HepG2 (cell line): Measurements from ENCODE around the gene SEC24B. TPM values are rescaled to one million over a fixed set of nuclear protein-coding genes. Genes with fewer than 3 reads are reported as not detected.

Source experiments
- CERS6 ChIP-seq: sonication (generic); formaldehyde crosslinking; IDR thresholded peaks from 2 replicates; pipeline ENCODE4 v1.5.0; 2020; ENCODE audit warnings: missing genetic modification reagents
- JARID2 ChIP-seq: sonication (generic); formaldehyde crosslinking; IDR thresholded peaks from 2 replicates; pipeline ENCODE4 v1.8.1; 2023; ENCODE audit warnings: missing genetic modification reagents, inconsistent platforms; ENCODE audit not compliant: insufficient replicate concordance
- KIAA2018 ChIP-seq: sonication (generic); formaldehyde crosslinking; IDR thresholded peaks from 2 replicates; pipeline ENCODE4 v1.5.0; 2020; ENCODE audit warnings: mild to moderate bottlenecking, missing genetic modification reagents, borderline replicate concordance
- ZFYVE20 ChIP-seq: sonication (generic); formaldehyde crosslinking; IDR thresholded peaks from 2 replicates; pipeline ENCODE4 v1.8.0; 2023; ENCODE audit warnings: low read depth, mild to moderate bottlenecking, moderate library complexity, missing genetic modification reagents, borderline replicate concordance
- ZNF234 ChIP-seq: sonication (generic); formaldehyde crosslinking; conservative IDR thresholded peaks from 2 replicates; pipeline ENCODE4 v1.5.1; 2020; ENCODE audit warnings: mild to moderate bottlenecking, missing genetic modification reagents
- polyA plus RNA-seq, 8 experiments: library from polyadenylated mRNA; depleted of rRNA in 3 of 8; stranded (reverse) in 7 of 8; unstranded in 1 of 8; fragments of >200 nt; fragmentation: Illumina TruSeq in 4 of 8; extraction: Trizol in 4 of 8; gene quantifications; 2 replicates each; pipeline versions ENCODE4 v1.2.1 to v1.2.3, GENCODE V29; 2011 to 2016; ENCODE audit warnings: low read depth in 4 of 8, missing spikeins in 1 of 8, mixed read lengths in 1 of 8; ENCODE audit not compliant: insufficient read depth in 1 of 8
- total RNA-seq, 5 experiments: library from RNA; depleted of rRNA; stranded (reverse); fragments of >200 nt; fragmentation: Illumina TruSeq; extraction: Trizol; gene quantifications; 2 replicates each; pipeline ENCODE4 v1.2.3, GENCODE V29; 2016; ENCODE audit warnings: low read depth in 1 of 5

SEC24B gene
- total and polyA plus RNA-seq, 2 of the 13 experiments (the other 11 are each of a cell fraction or from before 2014, with no cell fraction given), result 14.6 to 39.0 TPM

- no peak for TF ChIP-seq CERS6
- no peak for TF ChIP-seq ZNF234 (CRISPR knock-in tag)
- no peak for TF ChIP-seq ZFYVE20 (CRISPR knock-in tag)
- TF ChIP-seq JARID2 (CRISPR knock-in tag), result no peak
- no peak for TF ChIP-seq KIAA2018 (CRISPR knock-in tag)
Observed at GRCh38 chr4:109465069-109465468, 31.5 kb downstream of the SEC24B start (continued).
